Uterus (tissue), 4 donors: ENCODE data around the gene AFAP1L1. TPM values are rescaled to one million over a fixed set of nuclear protein-coding genes. Genes with fewer than 3 reads are reported as not detected.
A peak's percentile ranks its signal among the peaks of the same experiment; 100 is the strongest.

Source experiments
- DNase-seq, 2 donors: peaks; one replicate each; pipeline ENCODE4 v3.0.0-alpha.2; 2019 to 2020
- H3K27ac ChIP-seq, 2 donors: fragments of 200-600 bp; sonication (generic); 1 replicate in 1 of 2; 2 replicates in 1 of 2; pipeline ENCODE4 v1.5.1; 2016 to 2018
- H3K27me3 ChIP-seq, 2 donors: fragments of 200-600 bp; sonication (generic); one replicate each; pipeline ENCODE4 v1.5.1; 2018 to 2019; ENCODE audit warnings: control low read depth in 1 of 2
- H3K36me3 ChIP-seq, 2 donors: fragments of 200-600 bp; sonication (generic); one replicate each; pipeline ENCODE4 v1.5.1; 2019; ENCODE audit warnings: control low read depth in 1 of 2
- H3K4me1 ChIP-seq, 2 donors: fragments of 200-600 bp; sonication (generic); one replicate each; pipeline ENCODE4 v1.5.1; 2018 to 2019; ENCODE audit warnings: control low read depth in 1 of 2
- H3K4me3 ChIP-seq, 2 donors: fragments of 200-600 bp; sonication (generic); 1 replicate in 1 of 2; 2 replicates in 1 of 2; pipeline ENCODE4 v1.5.1; 2018 to 2019; ENCODE audit warnings: mild to moderate bottlenecking in 1 of 2
- H3K9me3 ChIP-seq, 2 donors: fragments of 200-600 bp; sonication (generic); one replicate each; pipeline ENCODE4 v1.5.1; 2019; ENCODE audit warnings: control low read depth in 1 of 2
- POLR2A ChIP-seq, 2 donors: fragments of 450-650 bp; IDR thresholded peaks; one replicate each; pipeline ENCODE4 v1.6.1; 2016; ENCODE audit warnings: antibody characterized with exemption in 2 of 2, mild to moderate bottlenecking in 1 of 2, moderate library complexity in 1 of 2
- intact Hi-C: fragments of 100-400 bp; cut with DNase I; formaldehyde crosslinking; loops from one replicate; pipeline ENCODE4 v1.15.1; 2023; ENCODE audit warnings: low total_unique reads
- total RNA-seq, 4 donors: library from RNA; depleted of rRNA in 3 of 4; stranded (reverse); fragments of >200 nt in 3 of 4; gene quantifications; one replicate each; pipeline versions ENCODE4 v1.1.0 to v1.2.4, GENCODE V29; 2014 to 2023
- TF ChIP-seq, protein P1 (sequence below), 4 experiments: fragments of 200-600 bp in 2 of 4; fragments of 450-650 bp in 2 of 4; sonication (generic) in 2 of 4; IDR thresholded peaks; one replicate each; pipeline ENCODE4 v1.5.1; 2016 to 2019; ENCODE audit warnings: antibody characterized with exemption in 4 of 4, mild to moderate bottlenecking in 2 of 4, moderate library complexity in 1 of 4
- donor health status: DM: yes; HTN: yes; CAD: no.

The AFAP1L1 gene
- total RNA-seq, 4 donors from 2014 or later, result 5.3 to 26.9 (median 24.6) TPM

DNA sequence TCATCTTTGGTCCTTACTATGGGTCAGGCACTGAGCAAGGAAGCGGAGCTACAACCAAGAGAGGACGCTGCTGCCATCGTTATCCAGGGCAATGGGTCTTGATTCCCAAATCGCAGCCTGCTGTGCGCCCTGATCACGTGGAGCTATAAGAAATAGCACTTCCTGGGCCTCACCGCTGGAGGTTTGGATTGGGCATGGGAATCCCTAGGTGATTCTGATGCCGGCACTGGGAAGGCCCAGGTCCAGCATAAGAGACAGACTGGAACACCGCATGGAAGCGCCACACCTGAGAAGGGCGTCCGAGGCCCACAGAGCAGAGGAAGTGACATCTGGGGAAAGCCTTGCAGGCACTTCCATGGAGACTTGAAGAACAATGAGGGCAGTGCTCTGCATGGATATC lies 104.4 kb downstream of the AFAP1L1 start:
- H3K27ac ChIP-seq, result no peak overlapping the region
- DNase-seq, result peak in 1 of 2 donors; percentile 13
- H3K9me3 ChIP-seq, result no peaks in the 10 kb centered on the region
- H3K27me3 ChIP-seq, result no peaks in the 10 kb centered on the region
- intact Hi-C loops, result no loop called here
- no peak overlapping the region for H3K4me3 ChIP-seq
- H3K36me3 ChIP-seq, result no peaks in the 10 kb centered on the region
- TF ChIP-seq, protein P1, sequence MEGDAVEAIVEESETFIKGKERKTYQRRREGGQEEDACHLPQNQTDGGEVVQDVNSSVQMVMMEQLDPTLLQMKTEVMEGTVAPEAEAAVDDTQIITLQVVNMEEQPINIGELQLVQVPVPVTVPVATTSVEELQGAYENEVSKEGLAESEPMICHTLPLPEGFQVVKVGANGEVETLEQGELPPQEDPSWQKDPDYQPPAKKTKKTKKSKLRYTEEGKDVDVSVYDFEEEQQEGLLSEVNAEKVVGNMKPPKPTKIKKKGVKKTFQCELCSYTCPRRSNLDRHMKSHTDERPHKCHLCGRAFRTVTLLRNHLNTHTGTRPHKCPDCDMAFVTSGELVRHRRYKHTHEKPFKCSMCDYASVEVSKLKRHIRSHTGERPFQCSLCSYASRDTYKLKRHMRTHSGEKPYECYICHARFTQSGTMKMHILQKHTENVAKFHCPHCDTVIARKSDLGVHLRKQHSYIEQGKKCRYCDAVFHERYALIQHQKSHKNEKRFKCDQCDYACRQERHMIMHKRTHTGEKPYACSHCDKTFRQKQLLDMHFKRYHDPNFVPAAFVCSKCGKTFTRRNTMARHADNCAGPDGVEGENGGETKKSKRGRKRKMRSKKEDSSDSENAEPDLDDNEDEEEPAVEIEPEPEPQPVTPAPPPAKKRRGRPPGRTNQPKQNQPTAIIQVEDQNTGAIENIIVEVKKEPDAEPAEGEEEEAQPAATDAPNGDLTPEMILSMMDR (IDR thresholded peaks at IDR 0.05), result no peak
- no peak for TF ChIP-seq POLR2A (IDR thresholded peaks at IDR 0.05)
- H3K4me1 ChIP-seq, result no peaks in the 10 kb centered on the region

DNA sequence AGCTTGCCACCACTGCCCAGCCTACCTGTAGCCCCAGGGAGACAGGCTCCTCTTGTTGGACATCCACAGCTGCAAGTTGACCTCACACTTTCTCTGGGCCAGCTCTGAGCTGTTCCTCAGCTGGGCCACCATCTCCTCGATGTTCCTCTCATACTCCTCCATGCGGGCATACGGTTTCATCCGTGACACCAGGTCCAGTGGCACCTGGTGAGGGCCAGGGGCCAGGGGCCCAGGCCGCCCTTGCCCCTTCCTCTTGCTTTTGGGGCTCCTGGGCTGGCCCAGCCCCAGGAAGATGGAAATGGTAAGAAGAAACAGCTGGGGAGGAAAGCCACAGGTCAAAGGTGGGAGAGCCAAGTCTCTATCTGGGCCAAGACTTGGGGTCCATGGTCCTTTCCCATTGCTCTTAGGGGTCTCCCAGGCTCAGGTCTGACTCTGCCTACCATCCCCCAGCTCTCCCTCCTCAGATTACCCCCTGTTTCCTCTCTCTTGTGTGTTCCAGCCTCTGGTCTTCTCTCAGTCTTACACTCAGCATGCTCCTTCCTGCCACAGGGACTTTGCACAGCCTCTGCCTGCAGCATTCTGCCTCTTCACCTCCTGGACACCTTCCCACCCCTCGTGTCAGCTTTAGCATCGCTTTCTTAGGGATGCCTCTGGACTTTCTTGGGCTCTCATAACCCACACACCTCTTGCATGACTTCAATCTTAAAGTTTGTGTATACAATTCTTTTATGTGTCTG lies 105.2 kb downstream of the AFAP1L1 start:
- H3K9me3 ChIP-seq, result no peaks in the 10 kb centered on the region
- peak in 1 of 2 donors; percentile 15 for DNase-seq
- TF ChIP-seq, protein P1 (IDR thresholded peaks at IDR 0.05), result no peak
- no peak for TF ChIP-seq POLR2A (IDR thresholded peaks at IDR 0.05)
- no peaks in the 10 kb centered on the region for H3K27me3 ChIP-seq
- peaks cover 0 to 3% of the 10 kb centered on the region in 2 donors for H3K4me1 ChIP-seq
- H3K27ac ChIP-seq, result no peak overlapping the region
- H3K4me3 ChIP-seq, result no peak overlapping the region
- H3K36me3 ChIP-seq, result no peaks in the 10 kb centered on the region
- intact Hi-C loops, result no loop called here

DNA sequence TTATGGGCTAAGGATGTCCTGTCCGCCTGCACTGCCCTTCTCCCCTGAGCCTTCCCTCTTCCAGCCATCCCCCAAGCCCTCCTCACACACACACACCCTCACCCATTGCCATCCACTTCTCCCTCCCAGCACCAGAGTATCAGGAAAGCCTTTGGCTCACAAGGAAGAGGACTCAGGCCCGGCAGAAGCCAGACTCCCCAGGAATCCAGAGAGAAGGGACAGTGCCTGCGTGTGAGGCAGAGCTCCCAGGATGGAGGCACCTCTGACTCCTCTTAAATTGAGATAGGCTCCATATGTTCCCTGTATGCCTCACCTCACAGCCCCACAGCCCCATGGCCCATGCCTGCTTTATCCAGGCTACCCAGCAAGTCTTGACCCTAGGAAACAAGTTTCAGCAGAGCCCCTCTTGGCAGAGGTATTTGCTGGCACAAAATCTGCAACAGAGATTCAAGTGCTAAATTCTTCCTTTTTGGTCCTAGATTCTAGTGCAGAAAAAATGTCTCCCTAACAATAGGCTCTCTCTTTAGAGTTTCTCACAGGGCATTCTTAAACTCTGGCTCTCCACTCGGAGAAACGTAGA lies 106.7 kb downstream of the AFAP1L1 start:
- no peaks in the 10 kb centered on the region for H3K36me3 ChIP-seq
- peak overlapping the region; percentile 93 to 95 for H3K27ac ChIP-seq
- peaks cover 6 to 9% of the 10 kb centered on the region in 2 donors for H3K4me1 ChIP-seq
- H3K9me3 ChIP-seq, result no peaks in the 10 kb centered on the region
- H3K4me3 ChIP-seq, result no peak overlapping the region
- TF ChIP-seq POLR2A (IDR thresholded peaks at IDR 0.05), result no peak
- TF ChIP-seq, protein P1 (IDR thresholded peaks at IDR 0.05), result no peak
- intact Hi-C loops, result no loop called here
- DNase-seq, result no peak
- no peaks in the 10 kb centered on the region for H3K27me3 ChIP-seq

DNA sequence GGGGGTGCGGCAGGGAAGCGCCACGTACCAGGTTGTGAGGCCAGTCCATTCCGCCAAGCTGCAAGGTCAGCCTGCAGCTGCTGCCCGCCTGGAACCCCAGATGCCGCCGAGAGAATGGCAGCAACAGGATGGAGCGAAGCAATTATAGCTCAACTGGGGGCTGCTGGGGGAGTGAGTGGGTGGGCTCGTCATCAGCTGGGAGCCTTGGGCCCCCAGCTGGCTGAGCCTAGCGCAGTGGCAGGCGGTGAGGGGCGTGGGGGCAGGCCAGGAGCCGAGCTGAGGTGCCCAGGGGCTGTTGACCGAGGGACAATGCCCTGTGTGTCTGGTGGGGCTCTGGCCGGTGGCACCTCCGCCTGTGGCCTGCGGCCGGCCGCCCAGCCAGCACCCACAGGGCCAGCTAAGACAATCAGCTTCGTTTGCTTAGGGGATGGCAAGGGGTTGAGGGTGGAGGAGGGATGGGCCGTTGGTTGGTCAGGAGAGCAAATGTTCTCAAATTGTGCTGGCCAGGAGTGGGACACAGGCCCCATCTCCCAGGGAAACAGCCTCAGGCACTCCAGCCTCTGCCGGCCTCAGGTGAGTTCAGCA lies 107.6 kb downstream of the AFAP1L1 start, which contains the start of gene IL17B:
Gene IL17B, minus strand, starts transcription at position 116 of the 585 bp plus-strand sequence. Its CDS starts 67 bp downstream, at position 49.
- no peaks in the 10 kb centered on the region for H3K36me3 ChIP-seq
- intact Hi-C loops, result no loop called here
- no peaks in the 10 kb centered on the region for H3K9me3 ChIP-seq
- TF ChIP-seq, protein P1 (IDR thresholded peaks at IDR 0.05), result no peak
- TF ChIP-seq POLR2A (IDR thresholded peaks at IDR 0.05), result no peak
- peak within 1 kb of the TSS; percentile 93 to 95 for H3K27ac ChIP-seq
- H3K4me1 ChIP-seq, result peaks cover 7 to 9% of the 10 kb centered on the region in 2 donors
- no peaks in the 10 kb centered on the region for H3K27me3 ChIP-seq
- no peak within 1 kb of the TSS for H3K4me3 ChIP-seq
- no peak for DNase-seq
